ENCODE measurements around the gene BHLHE40.

Gene BHLHE40

GRCh38 chr3:5001135-5001534, 21.9 kb downstream of the BHLHE40 start:
- DNase-seq (ENCODE audit: low read depth): no peak
- H3K4me3 ChIP-seq (ENCODE audit: control insufficient read depth, low read depth, low read length): no peak overlapping the region
- no peak for TF ChIP-seq CTCF (IDR thresholded peaks at IDR 0.05; ENCODE audit: control insufficient read depth, insufficient read depth, low read depth, low read length, missing control alignments)

GRCh38 chr3:5001805-5002173, 22.6 kb downstream of the BHLHE40 start:
- no peak for TF ChIP-seq CTCF (IDR thresholded peaks at IDR 0.05; ENCODE audit: control insufficient read depth, insufficient read depth, low read depth, low read length, missing control alignments)
- no peak for DNase-seq (ENCODE audit: low read depth)
- H3K4me3 ChIP-seq (ENCODE audit: control insufficient read depth, low read depth, low read length): no peak overlapping the region

- no peak for DNase-seq (ENCODE audit: low read depth)
- no peak overlapping the region for H3K4me3 ChIP-seq (ENCODE audit: control insufficient read depth, low read depth, low read length)
- TF ChIP-seq CTCF (IDR thresholded peaks at IDR 0.05; ENCODE audit: control insufficient read depth, insufficient read depth, low read depth, low read length, missing control alignments): no peak
Measured at GRCh38 chr3:5002174-5002870, 23.1 kb downstream of the BHLHE40 start.

GRCh38 chr3:5002871-5003247, 23.6 kb downstream of the BHLHE40 start:
- no peak for DNase-seq (ENCODE audit: low read depth)
- no peak for TF ChIP-seq CTCF (IDR thresholded peaks at IDR 0.05; ENCODE audit: control insufficient read depth, insufficient read depth, low read depth, low read length, missing control alignments)

GRCh38 chr3:5004319-5005152, 25.3 kb downstream of the BHLHE40 start:
- DNase-seq (ENCODE audit: low read depth): no peak
- no peak for TF ChIP-seq CTCF (IDR thresholded peaks at IDR 0.05; ENCODE audit: control insufficient read depth, insufficient read depth, low read depth, low read length, missing control alignments)
- H3K4me3 ChIP-seq (ENCODE audit: control insufficient read depth, low read depth, low read length): no peak overlapping the region

More at GRCh38 chr3:5002871-5003247, 23.6 kb downstream of the BHLHE40 start:
- no peak overlapping the region for H3K4me3 ChIP-seq (ENCODE audit: control insufficient read depth, low read depth, low read length)

GRCh38 chr3:5005367-5005766, 26.1 kb downstream of the BHLHE40 start:
- no peak overlapping the region for H3K4me3 ChIP-seq (ENCODE audit: control insufficient read depth, low read depth, low read length)
- no peak for TF ChIP-seq CTCF (IDR thresholded peaks at IDR 0.05; ENCODE audit: control insufficient read depth, insufficient read depth, low read depth, low read length, missing control alignments)
- no peak for DNase-seq (ENCODE audit: low read depth)
